ENCODE results near the gene ZNF850.

Gene ZNF850

GRCh38 chr19:36688058-36688457, 84.5 kb downstream of the ZNF850 start:
- no peak for DNase-seq (ENCODE audit: low spot score)

GRCh38 chr19:36687214-36688056, 85.2 kb downstream of the ZNF850 start, which contains the start of gene ZNF567:
TSS of gene ZNF567 (plus strand) at chr19:36687612. CDS start at chr19:36694868, 7,256 bp downstream.
- DNase-seq (ENCODE audit: low spot score) = peak; percentile 98

GRCh38 chr19:36686365-36687213, 86.0 kb downstream of the ZNF850 start:
- DNase-seq (ENCODE audit: low spot score) = peak; percentile 22

GRCh38 chr19:36685835-36686234, 86.8 kb downstream of the ZNF850 start:
- DNase-seq (ENCODE audit: low spot score) = no peak

- no peak for DNase-seq (ENCODE audit: low spot score)
Measured at GRCh38 chr19:36679455-36679854, 93.2 kb downstream of the ZNF850 start.

GRCh38 chr19:36674201-36674600, 98.4 kb downstream of the ZNF850 start:
- DNase-seq (ENCODE audit: low spot score) = no peak

- DNase-seq (ENCODE audit: low spot score) = no peak
Measured at GRCh38 chr19:36672368-36672767, 100.2 kb downstream of the ZNF850 start.

GRCh38 chr19:36668646-36669045, 104.0 kb downstream of the ZNF850 start:
- DNase-seq (ENCODE audit: low spot score) = no peak

- DNase-seq (ENCODE audit: low spot score) = no peak
Measured at GRCh38 chr19:36665832-36666231, 106.8 kb downstream of the ZNF850 start.

Measured in AG08396 (cell line).